AG04449 (cell line): ENCODE measurements around the gene MAGEB5.
"Not testable (repeated sequence)": the region's sequence is repeated elsewhere in the genome, so short reads cannot be mapped to it uniquely, and the experiment has no call there.

ENCODE experiments used
- CTCF ChIA-PET: fragments of 350-600 bp; formaldehyde crosslinking; extraction: SDS; loops from one replicate; lab custom pipeline; 2021; ENCODE audit warnings: antibody characterized with exemption; lab: Yijun Ruan, JAX
- POLR2A ChIA-PET: fragments of 400-600, 350-600 bp; formaldehyde crosslinking; extraction: SDS; loops from one replicate; lab custom pipeline; 2020; ENCODE audit warnings: antibody characterized with exemption, inconsistent platforms; lab: Yijun Ruan, JAX
- DNase-seq: peaks from one replicate; pipeline ENCODE4 v3.0.0-alpha.2; 2010; ENCODE audit warnings: low read depth, low spot score
- H3K4me3 ChIP-seq: 2 replicates; pipeline ENCODE4 v1.5.1; 2011; ENCODE audit warnings: low read depth, mild to moderate bottlenecking, control low read depth, low read length
- CTCF ChIP-seq: IDR thresholded peaks from one replicate; pipeline ENCODE4 v1.5.1; 2011; ENCODE audit warnings: mild to moderate bottlenecking, moderate library complexity, low read length, control low read depth, inconsistent platforms; ENCODE audit not compliant: insufficient read depth; ENCODE audit errors: missing control alignments

The MAGEB5 gene

GRCh38 chrX:26215869-26216268, at the start of gene MAGEB5:
Gene MAGEB5, plus strand, starts transcription at chrX:26216169. Its CDS starts 1,133 bp downstream, at chrX:26217302.
- DNase-seq, result no peak
- CTCF ChIA-PET, result no interaction called here
- no peak for TF ChIP-seq CTCF
- POLR2A ChIA-PET, result no interaction called here
- no peak within 1 kb of the TSS for H3K4me3 ChIP-seq

GRCh38 chrX:26192204-26192603, 23.8 kb upstream of the MAGEB5 start, which contains the start of gene MAGEB6:
Gene MAGEB6, plus strand, starts transcription at chrX:26192440. Its CDS starts 1,407 bp downstream, at chrX:26193847.
- no peak for DNase-seq
- POLR2A ChIA-PET, result no interaction called here
- TF ChIP-seq CTCF, result no peak
- CTCF ChIA-PET, result no interaction called here
- no peak within 1 kb of the TSS for H3K4me3 ChIP-seq

GRCh38 chrX:26203561-26203960, 12.4 kb upstream of the MAGEB5 start:
- POLR2A ChIA-PET, result no interaction called here
- TF ChIP-seq CTCF, result no peak
- CTCF ChIA-PET, result no interaction called here
- no peak for DNase-seq
- H3K4me3 ChIP-seq, result no peak overlapping the region

- POLR2A ChIA-PET, H3K4me3 ChIP-seq, DNase-seq, CTCF ChIA-PET: not testable (repeated sequence)
Observed at GRCh38 chrX:26204717-26205116, 11.3 kb upstream of the MAGEB5 start.

GRCh38 chrX:26208012-26208411, 8.0 kb upstream of the MAGEB5 start:
- CTCF ChIA-PET, result no interaction called here
- DNase-seq, result no peak
- POLR2A ChIA-PET, result no interaction called here
- TF ChIP-seq CTCF, result no peak
- no peak overlapping the region for H3K4me3 ChIP-seq

- H3K4me3 ChIP-seq, result no peak overlapping the region
- POLR2A ChIA-PET, result no interaction called here
- no peak for TF ChIP-seq CTCF
- no peak for DNase-seq
- CTCF ChIA-PET, result no interaction called here
Observed at GRCh38 chrX:26219351-26219750, 3.4 kb downstream of the MAGEB5 start.

- no peak for TF ChIP-seq CTCF
- ChIA-PET POLR2A (no interaction called here), CTCF (no interaction called here)
- no peak for DNase-seq
- H3K4me3 ChIP-seq, result no peak overlapping the region
Observed at GRCh38 chrX:26234177-26234576, 18.2 kb downstream of the MAGEB5 start.
